HG03520 (cell line): ENCODE measurements around the gene PROM1.
A peak's percentile ranks its signal among the peaks of the same experiment; 100 is the strongest.

ENCODE experiments used
- ATAC-seq: cut with Tn5 transposase; IDR thresholded peaks from one replicate; pipeline ENCODE4 v1.9.1; 2021; ENCODE audit warnings: mild to moderate bottlenecking, moderate library complexity; ENCODE audit not compliant: unreplicated experiment

The PROM1 gene

DNA sequence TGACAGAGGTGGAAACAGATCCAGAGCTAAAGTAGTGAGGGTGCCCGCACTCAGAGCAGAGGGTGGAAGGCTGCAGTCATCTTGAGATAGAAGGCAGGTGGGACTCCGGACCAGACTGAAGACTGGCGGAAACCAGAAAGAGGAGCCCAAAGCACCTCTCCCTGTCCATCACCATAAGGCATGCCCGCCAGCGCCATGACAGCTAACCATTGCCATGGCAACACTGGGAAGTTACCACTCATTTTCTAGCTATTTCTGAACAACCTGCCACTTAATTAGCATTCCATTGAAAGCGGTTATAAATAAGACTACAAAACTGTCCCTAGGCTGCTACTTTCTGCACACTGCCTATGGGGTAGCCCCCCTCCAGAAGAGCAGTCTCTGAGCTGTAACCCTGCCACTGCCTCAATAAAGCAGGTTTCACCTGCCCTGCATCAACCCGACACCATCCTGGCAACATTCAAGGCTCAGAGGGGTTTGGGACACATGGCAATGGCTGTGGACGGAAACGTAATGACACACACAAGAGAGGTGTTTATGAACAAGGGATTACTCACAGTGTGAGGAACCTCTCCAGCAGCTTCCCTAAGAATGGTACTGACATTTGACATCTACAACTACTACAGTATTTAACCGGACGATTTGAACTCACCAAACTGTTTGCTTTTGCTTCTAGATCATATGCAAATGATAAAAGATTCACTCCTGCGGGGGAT lies 93.1 kb downstream of the PROM1 start:
- no peak for ATAC-seq

DNA sequence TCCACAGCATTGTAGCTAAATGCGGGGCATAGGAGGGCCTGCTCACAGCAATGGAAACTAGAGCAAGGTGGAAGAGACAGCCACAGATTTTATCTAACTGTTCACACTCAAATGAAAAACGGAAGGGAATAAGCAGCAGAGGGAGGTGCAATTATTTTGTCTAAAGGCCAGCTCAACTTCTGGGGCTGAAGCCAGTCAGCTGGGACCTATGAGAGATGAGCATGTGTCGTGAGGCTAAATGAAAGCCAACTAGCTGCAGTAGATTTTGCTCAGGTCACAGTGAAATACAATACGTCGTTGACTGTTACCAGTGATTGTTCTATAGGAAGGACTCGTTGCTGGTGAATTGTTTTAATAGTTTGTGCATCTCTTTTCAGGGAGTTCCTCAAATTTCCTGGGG lies 94.4 kb downstream of the PROM1 start:
- no peak for ATAC-seq

DNA sequence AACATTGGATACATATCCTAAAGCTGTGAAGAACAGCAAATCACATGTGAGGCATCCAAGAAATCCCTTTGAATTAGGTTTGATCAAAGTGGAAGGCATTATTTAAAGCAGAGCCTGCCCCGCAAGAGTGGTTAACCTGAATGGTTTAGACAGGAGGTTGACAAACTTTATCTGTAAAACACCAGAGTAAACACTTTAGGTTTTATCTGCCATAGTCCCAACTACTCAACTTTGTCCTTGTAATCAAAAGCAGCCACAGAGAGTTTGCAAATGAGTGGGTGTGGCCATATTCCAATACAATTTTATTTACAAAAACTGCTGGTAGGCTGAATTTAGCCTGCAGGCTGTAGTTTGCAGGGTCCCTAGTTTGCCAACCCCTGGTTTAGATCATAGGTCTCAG lies 95.6 kb downstream of the PROM1 start:
- no peak for ATAC-seq

GRCh38 chr4:15986907-15987306 lies 96.9 kb downstream of the PROM1 start:
- ATAC-seq: no peak

- no peak for ATAC-seq
Observed at GRCh38 chr4:15983610-15984009, 100.2 kb downstream of the PROM1 start.

- no peak for ATAC-seq
Observed at GRCh38 chr4:15982842-15983524, 100.8 kb downstream of the PROM1 start.

DNA sequence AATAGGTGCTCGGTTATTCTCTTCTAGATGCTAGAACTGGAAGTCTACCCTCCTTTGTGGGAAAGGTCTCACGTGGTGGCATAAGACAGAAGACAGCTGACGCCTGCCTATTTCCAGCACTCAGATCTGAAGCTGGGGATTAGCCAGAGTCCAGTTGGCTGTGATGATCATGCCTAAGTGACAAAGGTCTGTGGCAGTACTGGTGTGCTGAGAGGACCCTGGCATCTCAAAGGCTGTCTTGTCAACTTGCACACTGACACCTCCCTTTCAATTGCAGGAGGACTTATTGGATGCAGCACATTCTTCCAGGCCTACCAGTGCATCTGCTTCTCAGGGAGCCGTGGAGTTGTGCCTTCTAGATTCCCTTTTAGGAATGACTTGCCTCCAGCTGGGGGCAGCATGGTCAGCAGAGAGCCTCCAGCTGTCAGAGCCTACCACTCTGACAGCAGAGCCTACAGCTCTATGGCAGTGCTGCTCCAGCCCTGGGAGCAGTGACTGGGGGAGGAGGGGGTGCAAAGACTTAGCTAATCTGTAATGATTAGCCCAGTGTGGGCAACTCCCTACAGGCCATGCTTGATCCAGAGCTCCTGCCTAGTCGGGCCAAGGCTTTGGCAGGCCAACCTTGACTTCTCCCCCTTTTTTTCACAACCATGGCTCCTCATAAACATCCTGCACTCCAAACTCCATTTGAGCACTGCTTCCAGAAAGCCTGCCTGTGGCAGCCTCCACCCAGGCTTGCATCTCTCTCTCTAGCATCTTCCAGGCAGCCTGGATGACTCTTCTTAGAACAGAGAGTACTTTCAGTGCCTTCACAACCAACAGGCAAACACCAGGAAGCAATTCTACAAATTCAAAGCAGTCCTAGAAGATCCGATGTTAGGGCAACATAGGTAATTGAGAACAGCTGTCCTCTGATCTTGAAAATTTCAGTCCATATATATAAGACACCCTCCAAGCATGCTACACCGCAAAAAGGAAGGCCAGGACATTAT lies 107.1 kb downstream of the PROM1 start:
- ATAC-seq: no peak

- ATAC-seq: no peak
Observed at GRCh38 chr4:15971068-15971801, 112.6 kb downstream of the PROM1 start.

DNA sequence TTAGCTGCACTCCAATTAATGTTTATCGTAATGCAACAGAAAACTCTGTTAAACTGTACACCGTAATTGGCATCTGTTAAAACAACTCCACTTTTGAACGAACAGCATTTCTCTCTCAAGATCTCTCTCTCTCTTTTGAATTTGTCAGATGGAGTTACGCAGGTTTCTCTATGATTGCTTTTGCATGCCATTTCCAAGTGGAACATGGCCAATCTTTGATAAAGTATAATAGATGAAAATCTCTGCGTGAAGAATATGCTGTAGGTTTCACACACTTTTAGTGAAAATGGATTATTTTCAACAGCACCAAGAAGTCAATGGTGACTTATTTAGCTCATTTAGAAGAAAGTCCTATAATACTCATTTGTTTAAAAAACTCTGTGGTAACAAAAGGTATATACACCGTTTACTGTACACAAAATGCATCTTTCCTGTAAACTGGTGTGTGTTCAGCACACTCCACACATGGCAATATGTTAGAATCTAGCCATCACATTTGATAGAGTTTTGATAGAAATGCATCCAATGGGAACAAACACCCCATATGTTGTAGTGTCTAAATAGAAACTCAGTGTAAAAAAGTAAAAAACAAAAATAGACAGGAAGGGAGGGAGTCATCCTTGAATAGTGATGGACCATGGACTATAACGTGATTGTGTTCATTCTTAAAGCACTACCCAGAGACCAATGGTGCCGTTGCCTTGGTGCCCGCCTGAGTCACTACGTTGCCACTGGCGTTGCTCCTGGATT lies 115.1 kb downstream of the PROM1 start:
- ATAC-seq: no peak

DNA sequence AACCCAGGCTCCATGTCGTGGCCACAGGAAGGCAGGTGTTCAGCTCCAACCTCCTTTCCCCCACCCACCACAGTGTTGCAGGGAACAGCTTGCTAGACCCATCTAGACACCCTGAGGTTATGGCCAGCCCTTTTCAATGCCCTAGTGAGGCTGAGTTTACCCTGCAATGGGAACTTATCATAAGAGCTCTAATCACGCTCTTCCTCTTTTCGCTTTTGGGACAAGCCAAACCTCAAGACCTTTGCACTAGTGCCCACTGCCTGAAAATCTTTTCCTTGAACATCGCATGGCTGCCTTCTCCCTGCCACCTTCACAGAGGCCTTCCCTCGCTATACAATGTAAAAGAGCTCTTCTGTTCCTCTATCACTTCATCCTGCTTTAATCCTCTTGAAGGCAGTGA lies 118.5 kb downstream of the PROM1 start:
- no peak for ATAC-seq

DNA sequence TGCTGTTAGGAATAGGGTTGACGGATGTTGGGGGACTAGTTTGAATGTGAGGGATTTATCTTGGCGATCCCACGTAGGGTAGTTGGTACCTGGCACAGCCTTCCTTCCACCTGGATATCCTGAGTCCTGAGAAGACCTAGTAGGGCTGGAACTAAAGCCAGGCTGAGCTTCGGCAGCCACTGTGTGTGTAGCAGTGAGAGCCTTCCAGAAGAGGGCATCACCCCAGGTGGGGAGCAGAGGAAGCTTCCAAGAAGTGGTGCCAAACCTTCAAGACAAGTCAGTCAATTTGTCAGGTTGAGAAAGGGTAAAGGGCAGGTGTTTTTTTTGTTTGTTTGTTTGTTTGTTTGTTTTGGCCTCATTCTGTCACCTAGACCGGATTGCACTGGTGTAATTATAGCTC lies 119.7 kb downstream of the PROM1 start:
- no peak for ATAC-seq

DNA sequence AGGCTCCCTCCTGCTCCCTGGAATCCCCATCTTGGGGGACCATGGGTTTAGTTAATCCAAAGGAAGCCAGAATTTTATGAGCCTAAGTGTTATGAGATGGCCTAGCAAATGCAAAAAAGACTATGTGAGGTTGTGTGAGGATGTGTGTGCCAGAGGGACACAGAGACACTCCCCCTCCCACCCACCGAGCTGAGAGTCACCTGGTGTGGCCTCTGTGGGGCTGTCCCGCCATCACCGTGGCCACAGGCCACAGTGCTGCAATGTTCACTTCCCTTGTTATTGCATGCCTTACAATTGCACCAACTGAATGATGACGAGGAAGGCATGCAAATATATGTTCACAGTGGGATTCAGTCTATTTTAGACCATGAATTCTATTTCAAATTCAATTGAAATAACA lies 120.2 kb downstream of the PROM1 start:
- ATAC-seq: peak; percentile 75

GRCh38 chr4:15963001-15963451 lies 120.8 kb downstream of the PROM1 start, which contains the start of gene FGFBP2:
TSS of gene FGFBP2 (minus strand) at chr4:15963175. CDS start at chr4:15963129, 46 bp downstream.
- ATAC-seq: no peak

GRCh38 chr4:15961781-15962510 lies 121.9 kb downstream of the PROM1 start:
- no peak for ATAC-seq

GRCh38 chr4:15958562-15958961 lies 125.3 kb downstream of the PROM1 start:
- no peak for ATAC-seq

DNA sequence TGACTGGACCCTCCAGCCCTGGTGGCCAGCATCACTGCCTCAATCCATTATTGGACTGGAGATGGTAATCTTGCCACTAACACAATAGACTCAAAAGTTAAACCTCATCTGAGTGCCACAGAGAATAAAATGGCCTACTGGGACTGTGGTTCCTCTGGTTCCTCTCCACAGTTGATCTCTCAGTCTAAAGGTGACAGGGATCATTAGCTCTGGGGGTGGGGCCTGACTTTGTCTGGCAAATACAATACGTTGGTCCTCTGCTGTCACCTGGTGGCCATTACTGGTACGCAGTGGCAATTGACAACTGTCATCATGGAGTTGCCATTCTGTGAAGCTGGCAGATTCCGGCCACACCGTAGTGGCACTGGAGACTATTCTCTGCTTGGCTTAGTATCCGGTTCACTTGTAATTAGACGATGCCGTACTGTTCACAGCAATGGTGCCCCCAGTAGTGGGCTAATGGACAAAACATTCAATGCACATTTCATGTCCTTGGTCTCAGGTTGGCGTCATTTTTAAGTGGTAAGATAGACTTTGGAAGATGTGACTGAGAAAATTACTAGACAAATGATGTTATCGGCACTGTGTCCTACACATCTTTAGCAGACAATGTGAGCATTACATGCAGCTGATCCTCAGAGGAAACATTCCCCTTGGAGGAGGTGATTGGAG lies 127.5 kb downstream of the PROM1 start:
- peak; percentile 88 for ATAC-seq

DNA sequence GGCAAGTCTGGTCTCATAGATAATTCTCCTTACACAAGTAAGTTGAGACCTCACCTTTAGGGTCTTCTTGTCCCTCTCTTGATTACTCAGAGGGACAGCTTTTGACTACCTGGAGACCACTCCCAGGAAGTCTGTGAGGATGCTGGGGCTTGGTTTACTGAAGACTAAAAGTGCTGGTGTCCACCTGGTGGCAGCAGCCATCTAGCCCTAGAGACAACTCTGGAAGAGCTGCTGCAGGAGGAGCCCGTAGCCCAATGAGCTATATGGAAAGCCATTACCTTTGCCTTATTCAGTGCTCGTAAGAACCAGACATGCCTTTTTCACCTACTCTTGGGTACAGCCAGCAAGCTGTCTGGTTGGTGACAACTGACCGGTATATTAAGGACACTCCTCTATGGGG lies 128.2 kb downstream of the PROM1 start:
- ATAC-seq: no peak

- no peak for ATAC-seq
Observed at GRCh38 chr4:15953625-15954024, 130.2 kb downstream of the PROM1 start.

DNA sequence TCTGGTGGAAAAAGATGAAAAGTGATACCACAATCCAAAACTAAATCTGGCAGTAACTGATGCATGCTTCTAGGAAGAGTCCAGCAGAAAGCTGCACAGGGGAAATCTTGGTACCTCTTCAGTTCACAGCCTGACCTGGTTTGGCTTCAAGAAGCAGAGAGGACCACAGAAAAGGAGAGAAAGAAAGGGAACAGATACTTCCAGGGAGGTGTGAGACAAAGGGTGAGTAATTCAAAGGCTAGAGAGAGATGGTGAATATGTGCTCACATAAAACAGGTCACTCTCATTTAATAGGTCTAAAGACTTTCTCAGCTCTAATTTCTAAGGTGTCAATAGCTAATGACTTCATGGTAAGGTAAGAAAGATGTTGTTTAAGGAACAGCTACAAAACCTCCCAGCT lies 132.0 kb downstream of the PROM1 start:
- no peak for ATAC-seq
